ENCODE results near the gene MAMSTR. TPM values are rescaled to one million over a fixed set of nuclear protein-coding genes. Genes with fewer than 3 reads are reported as not detected.
"Not testable (repeated sequence)": the region's sequence is repeated elsewhere in the genome, so short reads cannot be mapped to it uniquely, and the experiment has no call there.

The MAMSTR gene, protein sequence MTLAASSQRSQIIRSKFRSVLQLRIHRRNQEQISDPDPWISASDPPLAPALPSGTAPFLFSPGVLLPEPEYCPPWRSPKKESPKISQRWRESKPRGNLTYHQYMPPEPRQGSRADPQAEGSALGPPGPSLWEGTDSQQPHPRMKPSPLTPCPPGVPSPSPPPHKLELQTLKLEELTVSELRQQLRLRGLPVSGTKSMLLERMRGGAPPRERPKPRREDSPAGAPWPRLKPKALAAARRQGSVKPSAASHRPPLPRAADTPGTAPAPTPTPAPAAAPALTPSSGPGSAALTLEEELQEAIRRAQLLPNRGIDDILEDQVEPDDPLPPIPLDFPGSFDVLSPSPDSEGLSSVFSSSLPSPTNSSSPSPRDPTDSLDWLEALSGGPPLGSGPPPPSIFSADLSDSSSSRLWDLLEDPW
- 0.45 TPM for polyA plus RNA-seq

DNA sequence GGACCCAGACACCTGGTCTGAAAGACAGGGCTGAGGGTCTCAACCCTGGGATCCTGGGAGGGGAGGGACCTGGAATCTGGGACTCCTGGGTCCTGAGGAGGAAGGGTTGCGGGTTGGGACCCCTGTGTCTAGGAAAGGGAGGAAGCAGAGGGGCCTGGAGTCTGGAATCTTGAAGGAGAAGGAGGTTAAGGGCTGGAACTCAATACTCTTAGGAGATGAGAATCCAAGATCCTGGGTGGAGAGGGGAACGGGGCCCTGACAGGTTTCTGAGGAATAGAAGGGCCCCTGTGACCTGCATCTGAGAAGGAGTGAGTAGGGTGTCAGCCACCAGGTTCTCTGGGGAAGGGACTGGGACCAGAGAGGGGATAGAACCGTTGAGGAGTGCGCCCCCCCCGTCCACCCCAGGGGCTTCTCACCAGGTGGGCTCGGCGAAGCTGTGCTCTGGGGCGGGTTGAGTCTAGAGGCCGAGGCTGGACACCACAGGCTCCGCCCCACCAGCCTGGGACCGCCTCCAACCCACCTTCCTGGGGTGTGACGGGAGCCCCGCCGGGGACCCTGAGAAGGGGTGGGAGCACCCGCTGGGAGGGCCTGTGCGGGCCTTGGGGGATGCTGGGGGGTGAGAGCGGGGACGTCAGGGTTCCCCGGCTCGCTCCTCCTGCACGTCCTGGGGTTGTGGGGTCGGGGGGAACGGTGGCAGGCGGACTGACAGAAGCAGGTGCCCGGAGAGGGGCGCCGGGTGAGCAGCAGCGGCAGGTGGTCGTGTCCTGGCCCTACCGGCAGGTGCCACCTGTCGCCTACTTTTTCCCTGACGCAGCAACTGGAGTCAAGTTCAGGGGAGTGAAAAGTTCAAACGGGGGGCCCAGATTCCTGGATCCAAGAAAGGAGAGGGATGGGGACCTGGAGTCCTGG lies at the start of gene MAMSTR:
Gene MAMSTR (minus strand): TSS at position 463 of the 909 bp plus-strand sequence. CDS start 694 bp downstream, outside the sequence.
- Mint-ChIP-seq H3K9me3 (no peaks in the 10 kb centered on the region), H3K27ac (peak within 1 kb of the TSS; percentile 90 to 99 (median 91)), H3K4me1 (peaks cover 9 to 14% (median 13%) of the 10 kb centered on the region in 3 donors), H3K36me3 (peaks cover 1% of the 10 kb centered on the region), H3K27me3 (no peaks in the 10 kb centered on the region), H3K4me3 (peak within 1 kb of the TSS; percentile 91 to 96 (median 96))

DNA sequence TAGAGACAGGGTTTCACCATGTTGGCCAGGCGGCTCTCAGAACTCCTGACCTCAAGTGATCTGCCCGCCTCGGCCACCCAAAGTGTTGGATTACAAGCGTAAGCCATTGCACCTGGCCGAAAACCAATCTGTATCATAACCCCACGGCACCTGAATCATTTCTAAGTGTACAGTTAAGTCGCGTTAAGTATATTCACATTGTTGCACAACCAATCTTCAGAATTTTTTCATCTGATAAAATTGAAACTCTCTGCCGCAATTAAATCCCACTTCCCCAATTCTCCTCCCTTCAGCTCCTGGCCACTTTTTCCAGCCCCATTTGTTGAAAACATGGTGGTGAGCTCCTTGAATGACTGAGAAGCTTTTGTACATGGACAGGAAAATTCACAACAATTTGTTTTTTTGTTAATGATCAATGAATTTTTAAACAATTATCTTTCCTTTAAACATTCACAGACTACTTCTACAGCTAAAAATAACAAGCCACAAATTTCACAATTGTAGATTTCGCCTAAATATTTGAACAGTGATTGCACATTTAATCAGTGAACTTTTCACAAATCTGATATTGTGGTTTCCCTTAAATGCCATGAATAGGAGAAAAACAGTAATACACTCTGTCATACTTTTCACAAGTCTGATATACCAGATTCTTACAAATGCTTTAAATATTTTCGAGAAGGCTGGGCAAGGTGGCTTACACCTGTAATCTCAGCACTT lies 49.6 kb upstream of the MAMSTR start:
- Mint-ChIP-seq H3K36me3 (no peaks in the 10 kb centered on the region), H3K4me1 (no peaks in the 10 kb centered on the region), H3K27ac (no peak overlapping the region), H3K27me3 (peaks cover 10% of the 10 kb centered on the region), H3K9me3 (no peaks in the 10 kb centered on the region), H3K4me3 (no peak overlapping the region)

GRCh38 chr19:48768171-48768753 lies 48.7 kb upstream of the MAMSTR start:
- H3K4me3 Mint-ChIP-seq, H3K36me3 Mint-ChIP-seq, H3K4me1 Mint-ChIP-seq: not testable (repeated sequence)

DNA sequence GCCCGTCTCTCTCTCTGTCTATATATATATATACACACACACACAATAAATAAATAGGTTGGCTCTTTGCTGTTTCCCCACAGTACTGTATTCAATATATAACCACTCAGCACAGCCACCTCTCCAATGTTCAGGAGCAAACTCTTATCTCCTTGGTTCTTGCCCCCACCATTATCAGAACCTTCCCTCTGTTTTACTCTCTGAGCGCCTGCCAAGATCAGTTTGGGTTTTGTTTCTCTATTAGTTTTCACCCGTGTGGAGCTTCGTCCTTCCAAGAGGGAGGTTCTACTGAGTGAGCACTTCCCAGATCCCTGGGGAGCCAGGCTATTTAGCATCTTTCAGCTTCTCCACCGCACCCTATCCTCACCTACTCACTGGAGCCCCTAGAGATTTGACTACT lies 46.3 kb upstream of the MAMSTR start:
- H3K9me3 Mint-ChIP-seq, H3K27ac Mint-ChIP-seq, H3K4me1 Mint-ChIP-seq, H3K27me3 Mint-ChIP-seq, H3K36me3 Mint-ChIP-seq, H3K4me3 Mint-ChIP-seq: not testable (repeated sequence)

More at GRCh38 chr19:48768171-48768753, 48.7 kb upstream of the MAMSTR start:
- peaks cover 10% of the 10 kb centered on the region for H3K27me3 Mint-ChIP-seq
- not testable (repeated sequence) for H3K27ac Mint-ChIP-seq, H3K9me3 Mint-ChIP-seq

- peaks cover 13% of the 10 kb centered on the region for H3K27me3 Mint-ChIP-seq
- peak overlapping the region in 1 of 3 donors; percentile 9 for H3K27ac Mint-ChIP-seq
- H3K9me3 Mint-ChIP-seq: no peaks in the 10 kb centered on the region
- H3K4me1 Mint-ChIP-seq: peaks cover 0 to 3% (median 0%) of the 10 kb centered on the region in 3 donors
- no peaks in the 10 kb centered on the region for H3K36me3 Mint-ChIP-seq
- H3K4me3 Mint-ChIP-seq: no peak overlapping the region
These were observed 41.1 kb upstream of the MAMSTR start for GRCh38 chr19:48760504-48761205.

DNA sequence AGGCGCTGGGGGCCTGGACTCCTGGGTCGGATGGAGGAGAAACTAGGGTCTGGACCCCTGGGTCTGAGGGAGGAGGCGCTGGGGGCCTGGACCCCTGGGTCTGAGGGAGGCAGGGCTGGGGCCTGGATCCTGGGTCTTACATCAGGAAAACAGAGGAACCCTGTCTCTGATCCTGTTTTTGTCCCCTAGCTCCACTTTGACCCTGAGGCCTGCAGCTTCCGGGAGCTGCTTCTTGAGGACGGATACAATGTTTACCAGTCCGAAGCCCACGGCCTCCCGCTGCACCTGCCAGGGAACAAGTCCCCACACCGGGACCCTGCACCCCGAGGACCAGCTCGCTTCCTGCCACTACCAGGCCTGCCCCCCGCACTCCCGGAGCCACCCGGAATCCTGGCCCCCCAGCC lies 38.2 kb upstream of the MAMSTR start:
- Mint-ChIP-seq H3K9me3 (no peaks in the 10 kb centered on the region), H3K4me1 (peaks cover 3 to 5% (median 4%) of the 10 kb centered on the region in 3 donors), H3K36me3 (no peaks in the 10 kb centered on the region), H3K4me3 (no peak overlapping the region), H3K27me3 (peaks cover 33% of the 10 kb centered on the region), H3K27ac (no peak overlapping the region)

DNA sequence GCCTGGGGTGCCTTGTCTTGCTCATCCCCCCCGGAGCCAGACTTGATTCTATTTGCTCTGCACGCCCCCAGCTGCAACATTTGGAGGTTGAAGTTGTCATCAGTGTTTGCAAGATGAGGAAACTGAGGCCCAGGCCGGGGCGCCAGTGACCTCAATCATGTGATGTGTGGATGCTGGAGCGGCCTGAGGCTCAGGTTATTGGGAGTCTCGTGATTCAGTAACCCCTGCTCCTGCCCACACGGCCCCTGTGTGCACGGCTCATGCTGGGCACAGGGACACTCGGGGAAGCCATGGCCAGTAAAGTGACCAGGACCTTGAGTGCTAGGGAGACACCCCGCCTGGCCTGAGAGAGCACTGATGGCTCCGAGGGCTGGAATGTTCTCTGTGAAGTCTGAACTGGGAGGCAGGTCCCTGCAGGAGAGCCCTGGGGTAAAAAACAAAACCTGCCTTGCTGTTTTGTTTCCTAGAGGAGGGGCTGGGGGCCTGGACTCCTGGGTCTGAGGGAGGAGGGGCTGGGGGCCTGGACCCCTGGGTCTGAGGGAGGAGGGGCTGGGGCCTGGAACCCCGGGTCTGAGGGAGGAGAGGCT lies 37.7 kb upstream of the MAMSTR start:
- no peak overlapping the region for H3K4me3 Mint-ChIP-seq
- H3K9me3 Mint-ChIP-seq: no peaks in the 10 kb centered on the region
- H3K36me3 Mint-ChIP-seq: no peaks in the 10 kb centered on the region
- H3K27ac Mint-ChIP-seq: no peak overlapping the region
- H3K27me3 Mint-ChIP-seq: peaks cover 34% of the 10 kb centered on the region
- H3K4me1 Mint-ChIP-seq: peaks cover 4 to 5% (median 4%) of the 10 kb centered on the region in 3 donors

DNA sequence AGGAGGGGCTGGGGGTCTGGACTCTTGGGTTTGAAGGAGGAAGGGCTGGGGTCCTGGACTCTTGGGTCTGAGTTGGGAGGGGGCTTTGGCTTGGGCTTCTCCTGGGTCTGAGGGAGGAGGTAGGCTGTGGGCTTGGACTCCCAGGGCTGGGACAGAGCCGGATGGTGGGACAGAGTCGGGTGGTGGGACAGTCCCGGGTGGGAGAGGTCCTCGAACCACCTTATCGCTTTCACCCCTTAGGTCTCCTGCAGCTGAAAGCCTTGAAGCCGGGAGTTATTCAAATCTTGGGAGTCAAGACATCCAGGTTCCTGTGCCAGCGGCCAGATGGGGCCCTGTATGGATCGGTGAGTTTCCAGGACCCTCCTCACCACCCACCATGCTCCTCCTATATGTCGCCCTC lies 37.2 kb upstream of the MAMSTR start:
- no peak overlapping the region for H3K4me3 Mint-ChIP-seq
- no peak overlapping the region for H3K27ac Mint-ChIP-seq
- peaks cover 36% of the 10 kb centered on the region for H3K27me3 Mint-ChIP-seq
- peaks cover 5 to 6% (median 6%) of the 10 kb centered on the region in 3 donors for H3K4me1 Mint-ChIP-seq
- no peaks in the 10 kb centered on the region for H3K9me3 Mint-ChIP-seq
- H3K36me3 Mint-ChIP-seq: no peaks in the 10 kb centered on the region

DNA sequence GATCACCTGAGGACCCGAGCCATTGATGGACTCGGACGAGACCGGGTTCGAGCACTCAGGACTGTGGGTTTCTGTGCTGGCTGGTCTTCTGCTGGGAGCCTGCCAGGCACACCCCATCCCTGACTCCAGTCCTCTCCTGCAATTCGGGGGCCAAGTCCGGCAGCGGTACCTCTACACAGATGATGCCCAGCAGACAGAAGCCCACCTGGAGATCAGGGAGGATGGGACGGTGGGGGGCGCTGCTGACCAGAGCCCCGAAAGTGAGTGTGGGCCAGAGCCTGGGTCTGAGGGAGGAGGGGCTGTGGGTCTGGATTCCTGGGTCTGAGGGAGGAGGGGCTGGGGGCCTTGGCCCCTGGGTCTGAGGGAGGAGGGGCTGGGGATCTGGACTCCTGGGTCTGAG lies 36.7 kb upstream of the MAMSTR start:
- peaks cover 5 to 6% (median 6%) of the 10 kb centered on the region in 3 donors for H3K4me1 Mint-ChIP-seq
- no peaks in the 10 kb centered on the region for H3K9me3 Mint-ChIP-seq
- no peak overlapping the region for H3K27ac Mint-ChIP-seq
- no peak overlapping the region for H3K4me3 Mint-ChIP-seq
- H3K36me3 Mint-ChIP-seq: no peaks in the 10 kb centered on the region
- peaks cover 39% of the 10 kb centered on the region for H3K27me3 Mint-ChIP-seq

DNA sequence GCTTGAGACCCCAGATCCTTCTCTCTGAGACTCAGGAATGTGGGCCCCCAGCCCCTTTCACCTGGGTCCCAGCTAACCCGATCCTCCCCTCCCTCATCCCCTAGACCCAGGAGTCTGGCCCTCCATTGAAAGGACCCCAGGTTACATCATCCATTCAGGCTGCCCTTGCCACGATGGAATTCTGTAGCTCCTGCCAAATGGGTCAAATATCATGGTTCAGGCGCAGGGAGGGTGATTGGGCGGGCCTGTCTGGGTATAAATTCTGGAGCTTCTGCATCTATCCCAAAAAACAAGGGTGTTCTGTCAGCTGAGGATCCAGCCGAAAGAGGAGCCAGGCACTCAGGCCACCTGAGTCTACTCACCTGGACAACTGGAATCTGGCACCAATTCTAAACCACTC lies 36.3 kb upstream of the MAMSTR start:
- Mint-ChIP-seq H3K4me1 (peaks cover 5 to 6% (median 6%) of the 10 kb centered on the region in 3 donors), H3K4me3 (no peak overlapping the region), H3K9me3 (no peaks in the 10 kb centered on the region), H3K27me3 (peaks cover 37% of the 10 kb centered on the region), H3K27ac (no peak overlapping the region), H3K36me3 (no peaks in the 10 kb centered on the region)

DNA sequence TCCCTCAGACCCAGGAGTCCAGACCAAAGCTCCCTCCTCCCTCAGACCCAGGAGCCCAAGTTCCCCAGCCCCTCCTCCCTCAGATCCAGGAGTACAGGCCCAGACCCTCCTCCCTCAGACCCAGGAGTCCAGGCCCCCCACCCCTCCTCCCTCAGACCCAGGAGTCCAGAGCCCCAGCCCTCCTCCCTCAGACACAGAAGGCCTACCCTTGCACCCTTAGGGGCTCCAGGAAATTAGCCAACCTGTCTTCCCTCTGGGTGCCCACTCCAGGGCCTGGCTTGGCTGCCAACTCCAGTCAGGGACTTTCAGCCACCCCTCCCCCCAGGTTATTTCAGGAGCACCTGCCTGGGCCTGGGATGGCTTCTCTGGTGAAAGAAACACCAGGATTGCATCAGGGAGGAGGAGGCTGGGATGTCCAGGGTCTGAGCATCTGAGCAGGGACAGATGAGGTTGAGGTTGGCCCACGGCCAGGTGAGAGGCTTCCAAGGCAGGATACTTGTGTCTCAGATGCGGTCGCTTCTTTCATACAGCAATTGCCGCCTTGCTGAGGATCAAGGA lies 35.6 kb upstream of the MAMSTR start, which contains the start of gene FGF21:
Gene FGF21 (plus strand): TSS at position 441 of the 558 bp plus-strand sequence. CDS start 713 bp downstream, outside the sequence.
- Mint-ChIP-seq H3K27me3 (peaks cover 31% of the 10 kb centered on the region), H3K4me1 (peaks cover 3 to 6% (median 5%) of the 10 kb centered on the region in 3 donors), H3K9me3 (no peaks in the 10 kb centered on the region), H3K36me3 (no peaks in the 10 kb centered on the region), H3K4me3 (peak within 1 kb of the TSS in 2 of 4 donors; percentile 45 to 75), H3K27ac (no peak within 1 kb of the TSS)

GRCh38 chr19:48752496-48753365 lies 33.2 kb upstream of the MAMSTR start, which contains the start of gene FUT1:
Gene FUT1, minus strand, starts transcription at chr19:48752641. Its CDS starts 1,360 bp downstream, at chr19:48751281.
- no peak within 1 kb of the TSS for H3K27ac Mint-ChIP-seq
- peaks cover 3 to 6% (median 5%) of the 10 kb centered on the region in 3 donors for H3K4me1 Mint-ChIP-seq
- H3K27me3 Mint-ChIP-seq: peaks cover 33% of the 10 kb centered on the region
- peak within 1 kb of the TSS in 3 of 4 donors; percentile 45 to 81 (median 75) for H3K4me3 Mint-ChIP-seq
- H3K36me3 Mint-ChIP-seq: no peaks in the 10 kb centered on the region
- H3K9me3 Mint-ChIP-seq: no peaks in the 10 kb centered on the region

Data from IgD-negative memory B cell (primary cell).